NCI-H146 treated with DMSO at 0.1 percent for 48 hours (cell line): Measurements from ENCODE around the gene TAF4.

ENCODE experiments used
- DNase-seq: peaks from one replicate; lab custom pipeline; 2025; ENCODE audit not compliant: unreplicated experiment; lab: John Stamatoyannopoulos, UW

Gene TAF4

GRCh38 chr20:61968036-61968810 is 97.5 kb downstream of the TAF4 start:
- DNase-seq = no peak

DNA sequence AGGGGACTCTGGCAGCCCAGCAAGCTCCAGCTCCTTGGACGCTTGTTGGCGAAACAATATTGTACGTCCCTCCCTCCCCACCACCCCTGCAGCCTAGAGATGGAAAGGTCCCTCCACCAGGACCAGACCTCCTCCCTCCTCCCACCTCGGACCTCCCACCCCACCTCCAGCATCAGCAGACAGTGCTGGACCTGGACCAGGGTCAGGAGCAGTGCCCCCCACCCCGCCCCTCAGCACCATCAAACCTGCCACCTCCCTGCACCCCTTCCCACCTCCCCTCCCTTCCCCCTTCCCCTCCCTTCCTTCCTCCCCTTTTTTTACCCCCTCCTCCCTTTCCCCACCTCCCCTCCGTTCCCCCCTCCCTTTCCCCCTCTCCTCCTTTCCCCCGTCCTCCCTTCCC is 98.4 kb downstream of the TAF4 start:
- DNase-seq = no peak

GRCh38 chr20:61966492-61967244 is 99.0 kb downstream of the TAF4 start:
- DNase-seq = no peak

- DNase-seq = no peak
These were observed 99.8 kb downstream of the TAF4 start for GRCh38 chr20:61965606-61966491.

DNA sequence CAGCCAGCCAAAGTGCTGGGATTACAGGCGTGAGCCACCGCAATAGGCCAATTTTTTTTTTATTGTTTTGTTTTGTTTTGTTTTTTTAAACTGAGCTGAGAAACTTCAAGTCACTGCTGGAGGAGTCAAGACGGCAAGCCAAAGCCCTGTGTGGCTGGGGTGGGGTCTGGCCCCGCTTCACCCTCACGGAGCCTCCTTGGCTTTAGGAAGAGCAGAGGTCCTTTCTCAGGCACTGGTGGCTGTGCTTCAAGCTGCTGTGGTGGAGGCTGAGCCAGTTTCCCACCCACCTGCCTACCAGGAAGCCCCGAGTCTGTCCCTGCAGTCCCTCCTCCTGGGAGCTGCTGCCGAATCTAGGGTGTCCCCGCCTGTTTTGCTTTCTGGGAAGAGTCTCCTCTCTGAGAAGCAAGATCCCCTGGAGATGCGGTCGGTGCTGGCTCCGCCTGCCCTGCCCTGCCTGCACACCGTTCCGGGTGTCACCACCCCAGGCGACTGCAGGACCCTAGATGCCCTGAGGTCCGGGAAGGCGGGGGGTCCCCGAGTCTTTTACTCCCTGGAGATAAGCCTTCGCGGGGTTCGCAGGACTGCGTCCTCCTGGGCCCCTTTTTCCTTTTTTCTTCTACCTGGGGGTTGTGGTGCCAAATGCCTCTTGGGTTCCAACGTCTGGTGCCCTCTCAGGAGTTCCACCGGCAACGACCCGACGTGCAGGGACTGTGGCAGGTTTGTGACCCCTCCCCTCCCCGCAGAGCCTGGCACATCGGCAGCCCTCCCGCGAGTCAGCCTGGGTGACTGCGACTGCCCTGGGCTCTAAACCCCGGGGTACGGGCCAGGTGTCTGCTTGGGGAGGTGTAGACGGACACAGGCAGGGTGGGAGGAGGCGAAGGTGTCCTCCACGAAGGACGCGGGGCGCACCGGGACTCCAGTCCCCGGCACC is 100.7 kb downstream of the TAF4 start:
- no peak for DNase-seq

DNA sequence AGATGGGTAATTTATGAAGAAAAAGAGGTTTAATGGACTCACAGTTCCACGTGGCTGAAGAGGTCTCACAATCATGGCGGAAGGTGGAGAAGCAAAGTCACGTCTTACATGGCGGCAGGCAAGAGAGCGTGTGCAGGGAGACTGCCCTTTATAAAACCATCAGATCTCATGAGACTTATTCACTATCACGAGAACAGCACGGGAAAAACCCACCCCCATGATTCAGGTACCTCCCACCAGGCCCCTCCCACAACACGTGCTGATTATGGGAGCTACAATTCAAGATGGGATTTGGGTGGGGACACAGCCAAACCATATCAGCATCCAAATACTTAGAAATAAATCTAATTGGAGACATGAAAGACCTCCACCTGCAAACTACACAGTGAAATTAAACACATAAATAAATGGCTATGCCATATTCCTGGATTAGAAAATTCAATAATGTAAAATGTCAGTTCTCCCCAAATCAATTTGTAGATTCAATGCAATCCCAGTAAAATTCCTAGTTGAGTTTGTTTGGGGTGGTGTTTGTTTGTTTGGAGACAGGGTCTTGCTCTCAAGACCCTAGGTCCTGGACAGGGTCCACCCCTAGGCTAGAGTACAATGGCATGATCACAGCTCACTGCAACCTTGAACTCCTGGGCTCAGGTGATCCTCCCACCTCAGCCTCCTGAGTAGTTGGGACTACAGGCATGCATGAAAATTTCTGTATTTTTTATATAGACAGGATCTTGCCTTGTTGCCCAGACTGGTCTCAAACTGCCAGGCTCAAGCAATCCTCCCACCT is 101.6 kb downstream of the TAF4 start:
- no peak for DNase-seq

DNA sequence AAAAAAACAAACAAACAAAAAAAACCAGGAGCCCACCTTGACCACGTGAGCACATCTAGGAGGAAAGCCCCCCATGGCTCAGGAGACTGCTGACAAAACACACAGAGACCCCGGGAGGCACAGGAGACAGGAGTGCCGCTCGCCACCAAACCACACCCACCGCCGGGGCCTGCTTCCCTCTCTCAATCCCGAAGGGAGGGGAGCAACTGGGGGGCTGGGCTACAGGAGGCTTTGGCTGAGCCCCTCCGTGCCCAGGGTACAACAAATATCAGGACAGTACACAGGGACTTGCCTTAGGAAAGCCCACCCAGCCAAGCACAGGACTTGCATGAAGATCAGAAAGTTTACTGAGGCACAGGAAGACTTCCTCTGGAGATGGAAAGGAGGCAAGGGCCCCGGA is 102.5 kb downstream of the TAF4 start:
- DNase-seq = no peak

GRCh38 chr20:61960836-61961235 is 104.8 kb downstream of the TAF4 start:
- no peak for DNase-seq

DNA sequence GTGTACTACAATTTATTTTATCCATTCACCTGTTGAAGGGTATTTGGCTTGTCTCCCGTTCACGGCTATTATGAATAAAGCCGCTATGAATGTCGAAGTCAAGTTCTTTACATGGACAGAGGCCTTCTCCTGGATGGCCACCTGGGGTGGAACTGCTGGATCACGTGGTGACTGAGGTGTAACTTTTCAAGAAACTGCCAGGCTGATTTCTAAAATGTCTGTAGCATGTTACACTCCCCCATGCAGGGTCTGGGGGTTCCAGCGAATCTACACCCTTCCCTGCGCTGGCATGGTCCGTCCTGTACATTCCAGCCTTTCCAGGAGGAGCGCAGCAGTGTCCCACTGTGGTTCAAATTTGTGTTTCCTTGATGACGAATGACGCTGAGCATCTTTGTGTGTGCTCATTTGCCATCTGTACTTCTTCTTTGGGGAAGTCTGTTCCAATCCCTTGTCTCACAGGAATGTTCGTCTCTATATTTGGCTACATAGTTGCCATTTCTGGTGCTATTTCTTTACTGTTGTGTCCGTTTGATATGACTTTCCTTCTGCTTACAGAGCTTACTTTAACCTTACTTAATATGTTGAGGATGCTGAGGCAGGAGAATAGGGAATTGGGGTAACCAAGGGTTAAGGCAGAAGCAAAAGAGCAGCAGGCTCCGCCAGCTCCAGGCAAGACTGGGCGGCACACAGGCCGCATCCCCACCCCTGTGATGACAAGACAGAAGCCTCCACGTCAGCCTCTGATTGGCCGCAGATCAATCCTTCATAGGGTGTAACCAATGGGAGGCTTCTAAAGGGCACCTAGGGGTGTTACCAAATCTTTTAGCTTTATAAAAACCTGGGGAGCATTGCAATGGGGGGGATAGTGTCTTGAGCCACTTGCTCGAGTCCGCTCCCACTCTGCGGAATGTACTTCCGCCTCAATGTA is 106.6 kb downstream of the TAF4 start:
- DNase-seq = no peak

- DNase-seq = no peak
These were observed 107.5 kb downstream of the TAF4 start for GRCh38 chr20:61957961-61958715.

GRCh38 chr20:61956396-61957342 is 109.0 kb downstream of the TAF4 start:
- DNase-seq = no peak

DNA sequence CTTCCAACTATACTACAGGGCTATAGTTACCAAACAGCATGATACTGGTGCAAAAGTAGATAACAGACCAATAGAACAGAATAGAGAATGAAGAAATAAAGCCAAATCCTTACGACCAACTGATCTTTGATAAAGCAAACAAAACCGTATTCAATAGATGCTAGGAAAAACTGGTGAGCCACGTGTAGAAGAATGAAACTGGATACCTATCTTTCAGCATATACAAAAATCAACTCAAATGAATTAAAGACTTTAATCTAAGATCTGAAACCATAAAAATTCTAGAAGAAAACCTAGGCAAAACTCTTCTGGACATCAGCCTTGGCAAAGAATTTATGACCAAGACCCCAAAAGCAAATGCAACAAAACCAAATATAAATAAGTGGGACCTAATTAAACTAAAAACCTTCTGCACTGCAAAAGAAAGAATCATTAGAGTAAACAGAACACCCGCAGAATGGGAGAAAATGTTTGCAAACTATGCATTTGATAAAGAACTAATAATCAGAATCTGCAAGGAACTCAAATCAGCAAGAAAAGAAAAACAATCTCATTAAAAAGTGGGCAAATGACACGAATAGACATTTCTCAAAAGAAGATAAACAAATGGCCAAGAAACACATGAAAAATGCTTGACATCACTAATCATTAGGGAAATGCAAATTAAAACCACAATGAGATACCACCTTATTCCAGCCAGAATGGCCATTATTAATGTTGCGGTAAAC is 109.8 kb downstream of the TAF4 start:
- DNase-seq = peak; percentile 75

- DNase-seq = peak; percentile 93
These were observed 111.2 kb downstream of the TAF4 start for GRCh38 chr20:61954276-61955021.

DNA sequence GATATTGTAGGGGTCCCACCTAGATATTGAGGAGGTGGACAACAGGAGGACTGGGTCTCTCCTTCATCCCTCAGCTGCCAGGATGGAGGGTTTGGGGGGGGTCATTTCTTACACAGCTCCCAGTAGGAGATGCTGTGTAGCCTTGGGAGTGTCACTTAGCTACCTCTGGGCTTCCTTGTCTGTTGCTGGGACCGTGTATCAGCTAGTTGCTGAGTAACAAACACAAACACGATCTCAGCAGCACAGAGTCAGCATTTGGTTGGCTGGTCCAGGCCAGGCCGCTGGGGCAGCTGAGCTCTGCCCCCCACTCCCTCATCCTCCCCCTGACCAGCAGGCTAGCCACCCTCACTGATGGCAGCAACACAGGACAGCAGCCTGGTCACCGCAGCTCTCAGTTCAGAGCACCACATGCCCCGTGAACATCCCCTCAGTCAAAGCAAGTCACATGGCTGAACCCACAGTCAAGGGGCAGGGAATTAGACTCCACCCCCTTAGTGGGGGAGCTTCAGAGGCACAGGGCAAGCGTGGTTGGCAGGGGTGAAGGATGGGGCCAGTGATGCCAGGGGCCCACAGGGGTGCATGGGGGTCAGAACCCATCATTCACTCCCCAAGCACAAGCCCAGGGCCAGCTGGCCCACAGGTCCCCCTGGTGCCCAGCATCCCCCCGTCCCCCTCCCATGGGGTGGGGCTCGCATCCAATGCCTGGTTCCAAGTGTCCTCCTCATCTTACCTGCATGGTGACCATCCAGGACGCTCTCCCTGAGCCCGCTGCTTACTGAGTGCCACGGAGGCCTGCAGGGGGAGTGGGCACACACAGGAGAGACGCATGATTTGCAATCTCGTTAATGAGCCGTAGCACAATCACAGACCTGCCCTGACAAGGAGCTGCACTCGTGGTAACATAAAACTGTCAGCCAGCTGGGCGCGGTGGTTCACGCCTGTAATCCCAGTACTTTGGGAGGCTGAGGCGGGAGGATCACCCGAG is 112.4 kb downstream of the TAF4 start:
- no peak for DNase-seq
